ENCODE results near the gene MEGF11.
A peak's percentile ranks its signal among the peaks of the same experiment; 100 is the strongest.
"Not testable (repeated sequence)": the region's sequence is repeated elsewhere in the genome, so short reads cannot be mapped to it uniquely, and the experiment has no call there.

Gene MEGF11

GRCh38 chr15:65981837-65982626, 271.5 kb downstream of the MEGF11 start:
- peak in 3 of 4 experiments; percentile 14 to 42 (median 36) for DNase-seq (ENCODE audit: low read depth in 4 of 4, low spot score in 1 of 4)

- DNase-seq (ENCODE audit: low read depth in 4 of 4, low spot score in 1 of 4) = peak in 1 of 4 experiments; percentile 7
Observed at GRCh38 chr15:65980824-65981456, 272.6 kb downstream of the MEGF11 start.

GRCh38 chr15:65979837-65980236, 273.7 kb downstream of the MEGF11 start:
- DNase-seq (ENCODE audit: low read depth in 4 of 4, low spot score in 1 of 4) = no peak

GRCh38 chr15:65979316-65979715, 274.2 kb downstream of the MEGF11 start:
- no peak for DNase-seq (ENCODE audit: low read depth in 4 of 4, low spot score in 1 of 4)

GRCh38 chr15:65978110-65978509, 275.4 kb downstream of the MEGF11 start:
- no peak for DNase-seq (ENCODE audit: low read depth in 4 of 4, low spot score in 1 of 4)

GRCh38 chr15:65976196-65976595, 277.4 kb downstream of the MEGF11 start:
- not testable (repeated sequence) for DNase-seq (ENCODE audit: low read depth in 4 of 4, low spot score in 1 of 4)

- no peak for DNase-seq (ENCODE audit: low read depth in 4 of 4, low spot score in 1 of 4)
Observed at GRCh38 chr15:65971741-65971995, 281.9 kb downstream of the MEGF11 start.

- no peak for DNase-seq (ENCODE audit: low read depth in 4 of 4, low spot score in 1 of 4)
Observed at GRCh38 chr15:65970937-65971740, 282.4 kb downstream of the MEGF11 start.

- no peak for DNase-seq (ENCODE audit: low read depth in 4 of 4, low spot score in 1 of 4)
Observed at GRCh38 chr15:65969865-65970816, 283.4 kb downstream of the MEGF11 start.

- no peak for DNase-seq (ENCODE audit: low read depth in 4 of 4, low spot score in 1 of 4)
Observed at GRCh38 chr15:65968511-65968910, 285.0 kb downstream of the MEGF11 start.

- DNase-seq (ENCODE audit: low read depth in 4 of 4, low spot score in 1 of 4) = no peak
Observed at GRCh38 chr15:65964792-65965433, 288.6 kb downstream of the MEGF11 start.

GRCh38 chr15:65963911-65964482, 289.6 kb downstream of the MEGF11 start:
- no peak for DNase-seq (ENCODE audit: low read depth in 4 of 4, low spot score in 1 of 4)

GRCh38 chr15:65963358-65963757, 290.2 kb downstream of the MEGF11 start:
- no peak for DNase-seq (ENCODE audit: low read depth in 4 of 4, low spot score in 1 of 4)

GRCh38 chr15:65962187-65962586, 291.4 kb downstream of the MEGF11 start:
- no peak for DNase-seq (ENCODE audit: low read depth in 4 of 4, low spot score in 1 of 4)

- no peak for DNase-seq (ENCODE audit: low read depth in 4 of 4, low spot score in 1 of 4)
Observed at GRCh38 chr15:65960586-65960985, 293.0 kb downstream of the MEGF11 start.

GRCh38 chr15:65958835-65959234, 294.7 kb downstream of the MEGF11 start:
- no peak for DNase-seq (ENCODE audit: low read depth in 4 of 4, low spot score in 1 of 4)

GRCh38 chr15:65957451-65957850, 296.1 kb downstream of the MEGF11 start:
- no peak for DNase-seq (ENCODE audit: low read depth in 4 of 4, low spot score in 1 of 4)

- DNase-seq (ENCODE audit: low read depth in 4 of 4, low spot score in 1 of 4) = no peak
Observed at GRCh38 chr15:65956899-65957298, 296.7 kb downstream of the MEGF11 start.

- DNase-seq (ENCODE audit: low read depth in 4 of 4, low spot score in 1 of 4) = no peak
Observed at GRCh38 chr15:65956307-65956706, 297.2 kb downstream of the MEGF11 start.

- no peak for DNase-seq (ENCODE audit: low read depth in 4 of 4, low spot score in 1 of 4)
Observed at GRCh38 chr15:65954289-65954741, 299.2 kb downstream of the MEGF11 start.
